OCI-LY1 (cell line): ENCODE data around the gene SH3BP4.

Source experiments
- H2AFZ ChIP-seq: fragments of 200-600 bp; sonication (generic), shearing (Covaris generic); 2 replicates; pipeline ENCODE4 v1.6.0; 2014; ENCODE audit warnings: antibody characterized with exemption, mild to moderate bottlenecking, low read length
- H3F3A ChIP-seq: fragments of 200-600 bp; sonication (generic), shearing (Covaris generic); 2 replicates; pipeline ENCODE4 v1.6.0; 2014; ENCODE audit warnings: mild to moderate bottlenecking, antibody characterized with exemption, low read length, moderate library complexity; ENCODE audit not compliant: insufficient read depth
- H3K27ac ChIP-seq: fragments of 200-600 bp; sonication (generic); 2 replicates; pipeline ENCODE4 v1.5.1; 2014; ENCODE audit warnings: low read length, mixed run types, mild to moderate bottlenecking, low read depth; ENCODE audit not compliant: poor library complexity, severe bottlenecking
- H3K27me3 ChIP-seq: fragments of 200-600 bp; sonication (generic); 2 replicates; pipeline ENCODE4 v1.6.0; 2014; ENCODE audit warnings: antibody characterized with exemption, mild to moderate bottlenecking, low read length, moderate library complexity; ENCODE audit not compliant: insufficient read depth
- H3K36me3 ChIP-seq: fragments of 200-600 bp; sonication (generic); 2 replicates; pipeline ENCODE4 v1.6.1; 2014; ENCODE audit warnings: mild to moderate bottlenecking, antibody characterized with exemption, low read length, moderate library complexity, mixed read lengths; ENCODE audit not compliant: insufficient read depth
- H3K4me1 ChIP-seq: fragments of 200-600 bp; sonication (generic); 2 replicates; pipeline ENCODE4 v1.5.1; 2014; ENCODE audit warnings: mild to moderate bottlenecking, low read length, moderate library complexity; ENCODE audit not compliant: insufficient read depth, severe bottlenecking
- H3K4me2 ChIP-seq: fragments of 200-600 bp; sonication (generic), shearing (Covaris generic); 2 replicates; pipeline ENCODE4 v1.6.1; 2014; ENCODE audit warnings: low read length
- H3K4me3 ChIP-seq: fragments of 200-600 bp; sonication (generic); 2 replicates; pipeline ENCODE4 v1.5.1; 2014; ENCODE audit warnings: low read length, low read depth, mild to moderate bottlenecking, mixed read lengths; ENCODE audit not compliant: poor library complexity, severe bottlenecking
- H3K79me2 ChIP-seq: fragments of 200-600 bp; shearing (Covaris generic); 2 replicates; pipeline ENCODE4 v1.6.1; 2016; ENCODE audit warnings: mixed run types, low read length, mixed read lengths; ENCODE audit not compliant: insufficient read depth
- H3K9ac ChIP-seq: fragments of 200-600 bp; sonication (generic), shearing (Covaris generic); 2 replicates; pipeline ENCODE4 v1.6.1; 2014; ENCODE audit warnings: mild to moderate bottlenecking, low read length, mixed read lengths
- H3K9me2 ChIP-seq: fragments of 200-600 bp; sonication (generic), shearing (Covaris generic); 2 replicates; pipeline ENCODE4 v1.6.1; 2014; ENCODE audit warnings: low read depth, mild to moderate bottlenecking, low read length, mixed read lengths
- H3K9me3 ChIP-seq: fragments of 200-600 bp; shearing (Covaris generic); 2 replicates; pipeline ENCODE4 v1.6.1; 2014; ENCODE audit warnings: low read length, mixed read lengths
- H4K20me1 ChIP-seq: fragments of 200-600 bp; sonication (generic), shearing (Covaris generic); 2 replicates; pipeline ENCODE4 v1.6.0; 2016; ENCODE audit warnings: mild to moderate bottlenecking, low read length; ENCODE audit not compliant: insufficient read depth
- CTCF ChIP-seq: fragments of 200-600 bp; sonication (generic), shearing (Covaris generic); IDR thresholded peaks from 2 replicates; pipeline ENCODE4 v1.5.1; 2017; ENCODE audit warnings: mild to moderate bottlenecking, antibody characterized with exemption, low read length, moderate library complexity, mixed read lengths
- EZH2 ChIP-seq: fragments of 200-600 bp; sonication (generic), shearing (Covaris generic); IDR thresholded peaks from 2 replicates; pipeline ENCODE4 v1.8.0; 2017; ENCODE audit warnings: borderline replicate concordance, mixed run types, mild to moderate bottlenecking, antibody characterized with exemption, low read length, moderate library complexity, mixed read lengths

SH3BP4 gene

DNA sequence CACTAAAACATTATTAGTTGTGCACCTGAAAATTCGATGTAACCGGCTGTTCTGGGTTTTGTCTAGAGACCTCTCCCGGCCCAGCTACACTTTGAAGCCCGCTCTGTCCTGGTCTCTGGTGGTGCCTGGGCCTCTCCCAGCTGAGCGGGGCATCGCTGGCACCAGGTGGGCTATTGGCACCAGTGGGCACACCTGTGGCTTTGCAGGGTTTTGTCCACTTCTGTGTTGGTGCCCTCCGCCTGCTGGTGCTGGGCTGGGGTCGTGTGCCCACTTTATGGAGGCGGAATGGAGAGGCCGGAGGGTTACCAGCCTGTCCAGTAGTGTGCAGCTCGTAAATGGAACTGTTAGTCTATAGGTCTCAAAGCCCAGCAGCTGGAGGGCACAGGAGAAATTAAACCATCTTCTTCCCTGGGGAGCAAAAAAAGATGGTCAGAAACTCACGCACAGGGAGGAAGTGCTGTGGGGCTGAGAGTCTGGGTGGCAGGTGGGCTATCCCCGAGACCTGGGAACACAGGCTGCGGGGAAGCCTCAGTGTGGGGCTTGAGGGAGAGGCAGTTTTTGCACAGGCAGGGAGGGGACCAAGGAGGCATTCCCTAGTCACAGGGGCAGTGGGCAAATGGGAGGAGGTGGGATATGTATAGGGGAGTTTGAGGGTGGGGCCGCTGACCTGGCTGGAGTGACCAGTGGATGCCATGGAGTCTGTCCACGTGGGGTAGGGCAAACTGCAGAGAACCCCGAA, 30.4 kb downstream of the SH3BP4 start:
- no peaks in the 10 kb centered on the region for H4K20me1 ChIP-seq
- no peak overlapping the region for H2AFZ ChIP-seq
- H3K9me2 ChIP-seq, result no peaks in the 10 kb centered on the region
- no peak overlapping the region for H3K9ac ChIP-seq
- H3K27ac ChIP-seq, result no peak overlapping the region
- H3F3A ChIP-seq, result no peaks in the 10 kb centered on the region
- H3K36me3 ChIP-seq, result no peaks in the 10 kb centered on the region
- H3K79me2 ChIP-seq, result no peaks in the 10 kb centered on the region
- H3K9me3 ChIP-seq, result no peaks in the 10 kb centered on the region
- H3K4me2 ChIP-seq, result no peak overlapping the region
- no peak for TF ChIP-seq CTCF
- TF ChIP-seq EZH2, result no peak
- no peak overlapping the region for H3K4me3 ChIP-seq
- no peaks in the 10 kb centered on the region for H3K4me1 ChIP-seq
- peaks cover 6% of the 10 kb centered on the region; the same call in 1 of the 2 replicates for H3K27me3 ChIP-seq

- no peak overlapping the region for H3K4me3 ChIP-seq
- no peaks in the 10 kb centered on the region for H3K79me2 ChIP-seq
- no peak overlapping the region for H3K27ac ChIP-seq
- H3F3A ChIP-seq, result no peaks in the 10 kb centered on the region
- TF ChIP-seq CTCF (no peak), EZH2 (no peak)
- H4K20me1 ChIP-seq, result no peaks in the 10 kb centered on the region
- no peaks in the 10 kb centered on the region for H3K36me3 ChIP-seq
- H2AFZ ChIP-seq, result no peak overlapping the region
- H3K9me2 ChIP-seq, result no peaks in the 10 kb centered on the region
- H3K9ac ChIP-seq, result no peak overlapping the region
- H3K4me2 ChIP-seq, result no peak overlapping the region
- no peaks in the 10 kb centered on the region for H3K9me3 ChIP-seq
- no peaks in the 10 kb centered on the region for H3K4me1 ChIP-seq
- H3K27me3 ChIP-seq, result peaks cover 6% of the 10 kb centered on the region; the same call in 1 of the 2 replicates
Observed at GRCh38 chr2:234983011-234983726, 31.4 kb downstream of the SH3BP4 start.

GRCh38 chr2:234985608-234986245, 33.9 kb downstream of the SH3BP4 start:
- Histone ChIP-seq H4K20me1 (no peaks in the 10 kb centered on the region), H3K9me2 (no peaks in the 10 kb centered on the region), H3K27ac (no peak overlapping the region), H3F3A (no peaks in the 10 kb centered on the region), H3K4me1 (no peaks in the 10 kb centered on the region), H3K4me3 (no peak overlapping the region), H2AFZ (no peak overlapping the region), H3K9ac (no peak overlapping the region), H3K4me2 (no peak overlapping the region), H3K9me3 (no peaks in the 10 kb centered on the region), H3K79me2 (no peaks in the 10 kb centered on the region), H3K36me3 (no peaks in the 10 kb centered on the region), H3K27me3 (peaks cover 11% of the 10 kb centered on the region; the same call in 1 of the 2 replicates)
- TF ChIP-seq CTCF (no peak), EZH2 (no peak)
